Stimulated activated CD4-positive, alpha-beta T cell treated with anti-CD3 and anti-CD28 coated beads, Interleukin-1b, Interleukin-23, amount 100 ng/mL, for 24 hours (primary cell): ENCODE data around the gene CYSLTR1.
A peak's percentile ranks its signal among the peaks of the same experiment; 100 is the strongest.
"Not testable (repeated sequence)": the region's sequence is repeated elsewhere in the genome, so short reads cannot be mapped to it uniquely, and the experiment has no call there.

Experiments used
- DNase-seq, 4 experiments: peaks; one replicate each; pipeline ENCODE4 v3.0.0-alpha.2; 2020; ENCODE audit warnings: low read depth in 4 of 4, low spot score in 1 of 4

CYSLTR1 gene

GRCh38 chrX:78327370-78328086 lies at the start of gene CYSLTR1:
Gene CYSLTR1, minus strand, starts transcription at chrX:78327611. Its CDS starts 53,865 bp downstream, at chrX:78273746.
- DNase-seq = no peak

GRCh38 chrX:78377186-78377585 lies 49.8 kb upstream of the CYSLTR1 start:
- DNase-seq = no peak

GRCh38 chrX:78375894-78376293 lies 48.5 kb upstream of the CYSLTR1 start:
- DNase-seq = no peak

GRCh38 chrX:78366576-78366975 lies 39.2 kb upstream of the CYSLTR1 start:
- DNase-seq = no peak

GRCh38 chrX:78357342-78358055 lies 30.1 kb upstream of the CYSLTR1 start:
- DNase-seq = no peak

GRCh38 chrX:78333521-78333920 lies 6.1 kb upstream of the CYSLTR1 start:
- no peak for DNase-seq

- DNase-seq = no peak
These were observed 4.3 kb upstream of the CYSLTR1 start for GRCh38 chrX:78331708-78332107.

GRCh38 chrX:78330540-78330939 lies 3.1 kb upstream of the CYSLTR1 start:
- DNase-seq = no peak

GRCh38 chrX:78330068-78330467 lies 2.7 kb upstream of the CYSLTR1 start:
- no peak for DNase-seq

GRCh38 chrX:78329486-78329885 lies 2.1 kb upstream of the CYSLTR1 start:
- no peak for DNase-seq

- no peak for DNase-seq
These were observed 1.0 kb downstream of the CYSLTR1 start for GRCh38 chrX:78326401-78326800.

- no peak for DNase-seq
These were observed 4.5 kb downstream of the CYSLTR1 start for GRCh38 chrX:78322863-78323262.

- peak in 1 of 4 experiments; percentile 7 for DNase-seq
These were observed 5.6 kb downstream of the CYSLTR1 start for GRCh38 chrX:78321809-78322208.

GRCh38 chrX:78316265-78316664 lies 11.1 kb downstream of the CYSLTR1 start:
- no peak for DNase-seq

GRCh38 chrX:78315745-78316144 lies 11.7 kb downstream of the CYSLTR1 start:
- DNase-seq = no peak

GRCh38 chrX:78314561-78314960 lies 12.8 kb downstream of the CYSLTR1 start:
- DNase-seq = no peak

- no peak for DNase-seq
These were observed 13.9 kb downstream of the CYSLTR1 start for GRCh38 chrX:78313526-78313925.

- DNase-seq = no peak
These were observed 19.7 kb downstream of the CYSLTR1 start for GRCh38 chrX:78307665-78308064.

GRCh38 chrX:78303086-78303485 lies 24.3 kb downstream of the CYSLTR1 start:
- DNase-seq = no peak

GRCh38 chrX:78300933-78301332 lies 26.5 kb downstream of the CYSLTR1 start:
- not testable (repeated sequence) for DNase-seq

GRCh38 chrX:78283511-78283910 lies 43.9 kb downstream of the CYSLTR1 start:
- DNase-seq = no peak

- no peak for DNase-seq
These were observed 90.3 kb downstream of the CYSLTR1 start for GRCh38 chrX:78237127-78237526.

GRCh38 chrX:78226047-78226446 lies 101.4 kb downstream of the CYSLTR1 start:
- not testable (repeated sequence) for DNase-seq
